WTC11 (cell line): ENCODE results near the gene SPDYA. TPM values are rescaled to one million over a fixed set of nuclear protein-coding genes. Genes with fewer than 3 reads are reported as not detected.

Experiments used
- ATAC-seq: fragments of 200-7000 bp; cut with Tn5 transposase; 2 replicates; pipeline ENCODE4 v1.10.0; 2021; ENCODE audit warnings: mild to moderate bottlenecking, moderate library complexity
- Bru-seq: library from RNA; stranded (reverse); fragments of 400-500 nt; gene quantifications from one replicate; lab custom pipeline; 2021; lab: Mats Ljungman, UMichigan
- CTCF ChIA-PET: fragments of 300-600 bp; sonication (Branson Sonifier 250); formaldehyde crosslinking; loops from one replicate; lab custom pipeline; 2021; ENCODE audit warnings: antibody characterized with exemption; lab: Charles Lee
- POLR2A ChIA-PET: fragments of 350-600 bp; sonication (Branson Sonifier 250); formaldehyde crosslinking; loops from one replicate; lab custom pipeline; 2021; ENCODE audit warnings: antibody characterized with exemption; lab: Charles Lee
- DNase-seq: peaks from one replicate; pipeline ENCODE4 v3.0.0; 2021; ENCODE audit warnings: low spot score
- H3K27ac Mint-ChIP-seq: 2 replicates; pipeline ENCODE4 v1.8.0; 2021; ENCODE audit warnings: mixed read lengths
- H3K27me3 Mint-ChIP-seq: 2 replicates; pipeline ENCODE4 v1.8.0; 2021; ENCODE audit warnings: low read depth, mild to moderate bottlenecking, moderate library complexity, mixed read lengths
- H3K36me3 Mint-ChIP-seq: 2 replicates; pipeline ENCODE4 v1.8.0; 2021; ENCODE audit warnings: mixed read lengths
- H3K4me1 Mint-ChIP-seq: 2 replicates; pipeline ENCODE4 v1.8.0; 2022; ENCODE audit warnings: mixed read lengths
- H3K4me3 Mint-ChIP-seq: 2 replicates; pipeline ENCODE4 v1.8.0; 2021; ENCODE audit warnings: mild to moderate bottlenecking, moderate library complexity, mixed read lengths
- H3K9me3 Mint-ChIP-seq: 2 replicates; pipeline ENCODE4 v1.8.0; 2021; ENCODE audit warnings: mixed read lengths
- ELF4 ChIP-seq: sonication (generic); formaldehyde crosslinking; IDR thresholded peaks from 2 replicates; pipeline ENCODE4 v1.8.1; 2022; ENCODE audit warnings: low read depth, mild to moderate bottlenecking, moderate library complexity, missing genetic modification reagents
- GTF2I ChIP-seq: fragments of 250-450 bp; sonication (Bioruptor Pico); conservative IDR thresholded peaks from 2 replicates; pipeline ENCODE4 v1.4.0; 2021; ENCODE audit warnings: mild to moderate bottlenecking
- MYBL2 ChIP-seq: sonication (generic); formaldehyde crosslinking; IDR thresholded peaks from 2 replicates; pipeline ENCODE4 v1.8.1; 2023; ENCODE audit warnings: mild to moderate bottlenecking, moderate library complexity, missing genetic modification reagents
- SMAD3 ChIP-seq: sonication (generic); formaldehyde crosslinking; IDR thresholded peaks from 2 replicates; pipeline ENCODE4 v1.8.0; 2022; ENCODE audit warnings: missing genetic modification reagents, mild to moderate bottlenecking, borderline replicate concordance
- SOX15 ChIP-seq: fragments of 250-450 bp; sonication (Bioruptor Pico); IDR thresholded peaks from 2 replicates; pipeline ENCODE4 v1.9.0; 2021; ENCODE audit warnings: mild to moderate bottlenecking
- TCF7 ChIP-seq: sonication (generic); formaldehyde crosslinking; IDR thresholded peaks from 2 replicates; pipeline ENCODE4 v1.8.0; 2022; ENCODE audit warnings: mild to moderate bottlenecking, low read depth, missing genetic modification reagents, moderate library complexity
- ZNF263 ChIP-seq: sonication (generic); formaldehyde crosslinking; IDR thresholded peaks from 2 replicates; pipeline ENCODE4 v1.8.1; 2022; ENCODE audit warnings: low read depth, mild to moderate bottlenecking, moderate library complexity, missing genetic modification reagents
- ZNF423 ChIP-seq: fragments of 250-450 bp; sonication (Bioruptor Pico); IDR thresholded peaks from 2 replicates; pipeline ENCODE4 v2.1.2; 2022; ENCODE audit warnings: mild to moderate bottlenecking, moderate library complexity
- long read RNA-seq, 3 experiments: library from RNA in 1 of 3; library from capped mRNA in 1 of 3; library from polyadenylated mRNA in 1 of 3; unstranded in 2 of 3; stranded (forward) in 1 of 3; transcript quantifications; one replicate each; pipeline ENCODE4 v2.0.0, GENCODE V29; 2021
- total RNA-seq: library from RNA; stranded (reverse); gene quantifications from 3 replicates; pipeline ENCODE4 v1.2.3, GENCODE V29; 2021
- TF ChIP-seq, protein P1 (sequence below): sonication (generic); formaldehyde crosslinking; IDR thresholded peaks from 2 replicates; pipeline ENCODE4 v1.8.0; 2022; ENCODE audit warnings: missing genetic modification reagents
- TF ChIP-seq, protein P2 (sequence below): sonication (generic); formaldehyde crosslinking; IDR thresholded peaks from 2 replicates; pipeline ENCODE4 v1.8.1; 2022; ENCODE audit warnings: mild to moderate bottlenecking, missing genetic modification reagents, moderate library complexity, borderline replicate concordance
- TF ChIP-seq, protein P3 (sequence below): sonication (generic); formaldehyde crosslinking; IDR thresholded peaks from 2 replicates; pipeline ENCODE4 v1.8.0; 2022; ENCODE audit warnings: mild to moderate bottlenecking, missing genetic modification reagents
- TF ChIP-seq, protein P4 (sequence below): sonication (generic); formaldehyde crosslinking; IDR thresholded peaks from 2 replicates; pipeline ENCODE4 v1.8.1; 2022; ENCODE audit warnings: missing genetic modification reagents, borderline replicate concordance
- TF ChIP-seq, protein P5 (sequence below): fragments of 250-450 bp; sonication (Bioruptor Pico); IDR thresholded peaks from 2 replicates; pipeline ENCODE4 v1.9.0; 2021; ENCODE audit warnings: mild to moderate bottlenecking, borderline replicate concordance
- TF ChIP-seq, protein P6 (sequence below): sonication (generic); formaldehyde crosslinking; IDR thresholded peaks from 2 replicates; pipeline ENCODE4 v1.8.1; 2023; ENCODE audit warnings: mild to moderate bottlenecking, missing genetic modification reagents, moderate library complexity

The SPDYA gene
- total RNA-seq, result 0.30 to 0.61 TPM (median 0.46 TPM) in 3 replicates
- Bru-seq, nascent RNA, result percentile 29 among the genes with signal in this experiment
- long read RNA-seq, experiment 1, partial matches to known transcripts, result 0 of 6 reads
- long read RNA-seq, experiment 1, other reads (novel, unspliced or antisense), result 6 of 6 reads
- long read RNA-seq, experiment 2, partial matches to known transcripts, result 0 of 12 reads
- long read RNA-seq, experiment 2, other reads (novel, unspliced or antisense), result 12 of 12 reads
- long read RNA-seq, experiment 3, result 0 reads

DNA sequence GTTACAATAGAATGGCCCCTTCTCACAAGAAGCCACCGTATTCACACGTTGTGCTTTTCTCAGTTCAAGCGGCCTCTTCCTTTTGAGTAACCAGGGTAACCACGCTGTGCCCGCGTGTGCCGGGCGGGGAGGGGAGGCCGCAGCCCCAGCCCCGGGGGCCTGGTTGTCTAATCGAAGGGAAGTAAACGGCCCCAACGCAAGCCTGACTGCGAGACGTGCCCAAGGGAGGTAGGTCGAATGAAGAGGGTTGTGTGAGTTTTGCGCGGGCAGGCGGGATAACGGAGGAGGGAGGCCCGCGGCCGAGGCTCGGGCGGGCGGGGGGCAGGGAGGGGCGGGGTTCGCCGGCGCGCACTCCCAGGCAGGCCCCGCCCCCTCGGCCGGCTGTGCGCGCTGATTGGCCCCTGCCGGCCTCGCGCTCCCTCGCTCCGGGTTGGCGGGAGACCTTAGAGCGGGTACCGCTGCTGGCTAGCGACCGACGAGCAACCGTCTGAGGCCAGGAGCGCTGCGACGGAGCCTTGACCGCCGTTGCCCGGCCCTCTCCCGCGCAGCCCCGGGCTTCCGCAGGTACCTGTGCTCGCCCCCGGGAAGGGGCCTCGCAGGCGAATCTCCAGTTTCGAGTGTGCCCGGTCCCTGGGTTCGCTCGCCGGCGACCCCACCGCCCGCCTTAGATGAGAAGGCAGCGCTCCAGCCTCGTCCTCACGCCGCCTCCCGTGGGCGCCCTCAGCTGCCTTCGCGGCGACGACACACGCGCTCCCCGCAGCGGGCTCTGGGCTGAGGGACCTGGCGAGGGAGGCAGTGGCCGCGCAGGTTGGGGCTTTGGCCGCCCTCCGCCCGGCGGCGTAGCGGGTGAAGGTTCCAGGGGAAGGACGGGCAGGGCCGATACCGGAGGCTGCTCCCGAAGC, at the start of gene SPDYA:
Gene SPDYA, plus strand, starts transcription at position 451 of the 902 bp plus-strand sequence. CDS start 5,181 bp downstream, outside the sequence.
- H3K4me1 Mint-ChIP-seq, result peaks cover 2% of the 10 kb centered on the region; the same call in 1 of the 2 replicates
- peaks cover 9% of the 10 kb centered on the region for H3K36me3 Mint-ChIP-seq
- ATAC-seq (peak; percentile 97), DNase-seq (peak; percentile 88)
- CTCF ChIA-PET, result interaction anchor here (0.6 to 1.4 kb wide), 3 partner anchors 59 to 244 kb away, joined by 4 to 11 read pairs (median 10); partner anchors contain the start of gene TRMT61B
- H3K4me3 Mint-ChIP-seq, result peak within 1 kb of the TSS; percentile 57
- peaks cover 45% of the 10 kb centered on the region for H3K27me3 Mint-ChIP-seq
- POLR2A ChIA-PET, result interaction anchor here (0.8 kb wide), 1 partner anchor 59 kb away, joined by 3 read pairs; the partner anchor contains the start of gene PPP1CB
- no peak within 1 kb of the TSS for H3K27ac Mint-ChIP-seq
- H3K9me3 Mint-ChIP-seq, result peaks cover 4% of the 10 kb centered on the region
- TF ChIP-seq SMAD3 (CRISPR knock-in tag) (peak; percentile 72; the same call in 1 of the 2 replicates), MYBL2 (peak; percentile 88), ELF4 (CRISPR knock-in tag) (peak; percentile 96), ZNF423 (CRISPR knock-in tag) (no peak), TCF7 (CRISPR knock-in tag) (peak; percentile 65; the same call in 1 of the 2 replicates), ZNF263 (CRISPR knock-in tag) (peak; percentile 68), SOX15 (CRISPR knock-in tag) (no peak), GTF2I (no peak)
- TF ChIP-seq, protein P1, sequence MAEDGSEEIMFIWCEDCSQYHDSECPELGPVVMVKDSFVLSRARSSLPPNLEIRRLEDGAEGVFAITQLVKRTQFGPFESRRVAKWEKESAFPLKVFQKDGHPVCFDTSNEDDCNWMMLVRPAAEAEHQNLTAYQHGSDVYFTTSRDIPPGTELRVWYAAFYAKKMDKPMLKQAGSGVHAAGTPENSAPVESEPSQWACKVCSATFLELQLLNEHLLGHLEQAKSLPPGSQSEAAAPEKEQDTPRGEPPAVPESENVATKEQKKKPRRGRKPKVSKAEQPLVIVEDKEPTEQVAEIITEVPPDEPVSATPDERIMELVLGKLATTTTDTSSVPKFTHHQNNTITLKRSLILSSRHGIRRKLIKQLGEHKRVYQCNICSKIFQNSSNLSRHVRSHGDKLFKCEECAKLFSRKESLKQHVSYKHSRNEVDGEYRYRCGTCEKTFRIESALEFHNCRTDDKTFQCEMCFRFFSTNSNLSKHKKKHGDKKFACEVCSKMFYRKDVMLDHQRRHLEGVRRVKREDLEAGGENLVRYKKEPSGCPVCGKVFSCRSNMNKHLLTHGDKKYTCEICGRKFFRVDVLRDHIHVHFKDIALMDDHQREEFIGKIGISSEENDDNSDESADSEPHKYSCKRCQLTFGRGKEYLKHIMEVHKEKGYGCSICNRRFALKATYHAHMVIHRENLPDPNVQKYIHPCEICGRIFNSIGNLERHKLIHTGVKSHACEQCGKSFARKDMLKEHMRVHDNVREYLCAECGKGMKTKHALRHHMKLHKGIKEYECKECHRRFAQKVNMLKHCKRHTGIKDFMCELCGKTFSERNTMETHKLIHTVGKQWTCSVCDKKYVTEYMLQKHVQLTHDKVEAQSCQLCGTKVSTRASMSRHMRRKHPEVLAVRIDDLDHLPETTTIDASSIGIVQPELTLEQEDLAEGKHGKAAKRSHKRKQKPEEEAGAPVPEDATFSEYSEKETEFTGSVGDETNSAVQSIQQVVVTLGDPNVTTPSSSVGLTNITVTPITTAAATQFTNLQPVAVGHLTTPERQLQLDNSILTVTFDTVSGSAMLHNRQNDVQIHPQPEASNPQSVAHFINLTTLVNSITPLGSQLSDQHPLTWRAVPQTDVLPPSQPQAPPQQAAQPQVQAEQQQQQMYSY (CRISPR knock-in tag), result peak; percentile 68; the same call in 1 of the 2 replicates
- TF ChIP-seq, protein P2, sequence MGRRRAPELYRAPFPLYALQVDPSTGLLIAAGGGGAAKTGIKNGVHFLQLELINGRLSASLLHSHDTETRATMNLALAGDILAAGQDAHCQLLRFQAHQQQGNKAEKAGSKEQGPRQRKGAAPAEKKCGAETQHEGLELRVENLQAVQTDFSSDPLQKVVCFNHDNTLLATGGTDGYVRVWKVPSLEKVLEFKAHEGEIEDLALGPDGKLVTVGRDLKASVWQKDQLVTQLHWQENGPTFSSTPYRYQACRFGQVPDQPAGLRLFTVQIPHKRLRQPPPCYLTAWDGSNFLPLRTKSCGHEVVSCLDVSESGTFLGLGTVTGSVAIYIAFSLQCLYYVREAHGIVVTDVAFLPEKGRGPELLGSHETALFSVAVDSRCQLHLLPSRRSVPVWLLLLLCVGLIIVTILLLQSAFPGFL, result peak; percentile 93; the same call in 1 of the 2 replicates
- TF ChIP-seq, protein P3, sequence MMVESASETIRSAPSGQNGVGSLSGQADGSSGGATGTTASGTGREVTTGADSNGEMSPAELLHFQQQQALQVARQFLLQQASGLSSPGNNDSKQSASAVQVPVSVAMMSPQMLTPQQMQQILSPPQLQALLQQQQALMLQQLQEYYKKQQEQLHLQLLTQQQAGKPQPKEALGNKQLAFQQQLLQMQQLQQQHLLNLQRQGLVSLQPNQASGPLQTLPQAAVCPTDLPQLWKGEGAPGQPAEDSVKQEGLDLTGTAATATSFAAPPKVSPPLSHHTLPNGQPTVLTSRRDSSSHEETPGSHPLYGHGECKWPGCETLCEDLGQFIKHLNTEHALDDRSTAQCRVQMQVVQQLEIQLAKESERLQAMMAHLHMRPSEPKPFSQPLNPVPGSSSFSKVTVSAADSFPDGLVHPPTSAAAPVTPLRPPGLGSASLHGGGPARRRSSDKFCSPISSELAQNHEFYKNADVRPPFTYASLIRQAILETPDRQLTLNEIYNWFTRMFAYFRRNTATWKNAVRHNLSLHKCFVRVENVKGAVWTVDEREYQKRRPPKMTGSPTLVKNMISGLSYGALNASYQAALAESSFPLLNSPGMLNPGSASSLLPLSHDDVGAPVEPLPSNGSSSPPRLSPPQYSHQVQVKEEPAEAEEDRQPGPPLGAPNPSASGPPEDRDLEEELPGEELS, result peak; percentile 97
- TF ChIP-seq, protein P4, sequence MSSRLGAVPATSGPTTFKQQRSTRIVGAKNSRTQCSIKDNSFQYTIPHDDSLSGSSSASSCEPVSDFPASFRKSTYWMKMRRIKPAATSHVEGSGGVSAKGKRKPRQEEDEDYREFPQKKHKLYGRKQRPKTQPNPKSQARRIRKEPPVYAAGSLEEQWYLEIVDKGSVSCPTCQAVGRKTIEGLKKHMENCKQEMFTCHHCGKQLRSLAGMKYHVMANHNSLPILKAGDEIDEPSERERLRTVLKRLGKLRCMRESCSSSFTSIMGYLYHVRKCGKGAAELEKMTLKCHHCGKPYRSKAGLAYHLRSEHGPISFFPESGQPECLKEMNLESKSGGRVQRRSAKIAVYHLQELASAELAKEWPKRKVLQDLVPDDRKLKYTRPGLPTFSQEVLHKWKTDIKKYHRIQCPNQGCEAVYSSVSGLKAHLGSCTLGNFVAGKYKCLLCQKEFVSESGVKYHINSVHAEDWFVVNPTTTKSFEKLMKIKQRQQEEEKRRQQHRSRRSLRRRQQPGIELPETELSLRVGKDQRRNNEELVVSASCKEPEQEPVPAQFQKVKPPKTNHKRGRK, result no peak
- TF ChIP-seq, protein P5, sequence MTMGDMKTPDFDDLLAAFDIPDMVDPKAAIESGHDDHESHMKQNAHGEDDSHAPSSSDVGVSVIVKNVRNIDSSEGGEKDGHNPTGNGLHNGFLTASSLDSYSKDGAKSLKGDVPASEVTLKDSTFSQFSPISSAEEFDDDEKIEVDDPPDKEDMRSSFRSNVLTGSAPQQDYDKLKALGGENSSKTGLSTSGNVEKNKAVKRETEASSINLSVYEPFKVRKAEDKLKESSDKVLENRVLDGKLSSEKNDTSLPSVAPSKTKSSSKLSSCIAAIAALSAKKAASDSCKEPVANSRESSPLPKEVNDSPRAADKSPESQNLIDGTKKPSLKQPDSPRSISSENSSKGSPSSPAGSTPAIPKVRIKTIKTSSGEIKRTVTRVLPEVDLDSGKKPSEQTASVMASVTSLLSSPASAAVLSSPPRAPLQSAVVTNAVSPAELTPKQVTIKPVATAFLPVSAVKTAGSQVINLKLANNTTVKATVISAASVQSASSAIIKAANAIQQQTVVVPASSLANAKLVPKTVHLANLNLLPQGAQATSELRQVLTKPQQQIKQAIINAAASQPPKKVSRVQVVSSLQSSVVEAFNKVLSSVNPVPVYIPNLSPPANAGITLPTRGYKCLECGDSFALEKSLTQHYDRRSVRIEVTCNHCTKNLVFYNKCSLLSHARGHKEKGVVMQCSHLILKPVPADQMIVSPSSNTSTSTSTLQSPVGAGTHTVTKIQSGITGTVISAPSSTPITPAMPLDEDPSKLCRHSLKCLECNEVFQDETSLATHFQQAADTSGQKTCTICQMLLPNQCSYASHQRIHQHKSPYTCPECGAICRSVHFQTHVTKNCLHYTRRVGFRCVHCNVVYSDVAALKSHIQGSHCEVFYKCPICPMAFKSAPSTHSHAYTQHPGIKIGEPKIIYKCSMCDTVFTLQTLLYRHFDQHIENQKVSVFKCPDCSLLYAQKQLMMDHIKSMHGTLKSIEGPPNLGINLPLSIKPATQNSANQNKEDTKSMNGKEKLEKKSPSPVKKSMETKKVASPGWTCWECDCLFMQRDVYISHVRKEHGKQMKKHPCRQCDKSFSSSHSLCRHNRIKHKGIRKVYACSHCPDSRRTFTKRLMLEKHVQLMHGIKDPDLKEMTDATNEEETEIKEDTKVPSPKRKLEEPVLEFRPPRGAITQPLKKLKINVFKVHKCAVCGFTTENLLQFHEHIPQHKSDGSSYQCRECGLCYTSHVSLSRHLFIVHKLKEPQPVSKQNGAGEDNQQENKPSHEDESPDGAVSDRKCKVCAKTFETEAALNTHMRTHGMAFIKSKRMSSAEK (CRISPR knock-in tag), result no peak
- TF ChIP-seq, protein P6, sequence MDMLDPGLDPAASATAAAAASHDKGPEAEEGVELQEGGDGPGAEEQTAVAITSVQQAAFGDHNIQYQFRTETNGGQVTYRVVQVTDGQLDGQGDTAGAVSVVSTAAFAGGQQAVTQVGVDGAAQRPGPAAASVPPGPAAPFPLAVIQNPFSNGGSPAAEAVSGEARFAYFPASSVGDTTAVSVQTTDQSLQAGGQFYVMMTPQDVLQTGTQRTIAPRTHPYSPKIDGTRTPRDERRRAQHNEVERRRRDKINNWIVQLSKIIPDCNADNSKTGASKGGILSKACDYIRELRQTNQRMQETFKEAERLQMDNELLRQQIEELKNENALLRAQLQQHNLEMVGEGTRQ (CRISPR knock-in tag), result peak; percentile 7; the same call in 1 of the 2 replicates
